ENCODE measurements around the gene UNC93B1.
"Not testable (repeated sequence)": the region's sequence is repeated elsewhere in the genome, so short reads cannot be mapped to it uniquely, and the experiment has no call there.

Gene UNC93B1

GRCh38 chr11:67991347-67992121, 12.4 kb downstream of the UNC93B1 start:
- DNase-seq (ENCODE audit: low spot score): not testable (repeated sequence)

DNA sequence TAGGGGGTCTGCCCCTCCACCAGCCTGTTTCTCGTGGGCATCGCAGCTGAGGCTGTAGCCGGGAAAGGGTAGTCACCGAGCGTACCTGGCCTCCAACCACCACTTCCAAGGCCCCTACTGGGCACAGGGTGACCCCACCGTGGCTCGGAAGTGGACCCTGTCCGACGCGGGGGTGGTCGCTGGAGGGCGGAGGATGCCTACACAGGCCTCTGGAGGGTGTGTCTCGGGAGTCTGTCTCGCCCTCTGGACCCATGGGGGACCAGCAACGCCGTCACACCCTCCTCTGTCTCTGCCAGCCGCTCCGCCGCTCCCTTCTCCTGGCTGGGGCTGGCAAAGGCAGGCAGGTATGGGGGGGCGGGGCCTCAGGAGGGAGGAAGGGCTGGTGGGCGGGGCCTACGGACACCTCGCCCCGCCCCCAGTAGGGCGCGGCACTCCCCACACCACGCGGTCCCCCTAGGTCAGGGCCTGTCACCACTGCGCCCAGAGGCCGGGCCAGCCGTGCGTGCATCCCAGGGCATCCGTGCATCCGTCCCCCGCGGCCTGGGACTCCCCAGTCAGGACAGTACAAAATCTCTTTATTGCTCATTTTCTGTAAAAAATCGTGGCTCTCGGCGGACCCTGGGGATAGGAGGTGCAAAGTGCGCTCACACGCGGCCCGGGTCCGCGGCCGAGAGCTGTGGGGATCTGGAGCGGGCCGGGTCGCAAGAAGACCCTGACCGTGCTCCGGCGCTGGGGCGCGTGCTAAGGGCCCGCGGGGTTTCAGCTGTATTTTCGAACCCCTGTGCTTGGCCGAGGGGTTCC, 13.2 kb downstream of the UNC93B1 start:
- DNase-seq (ENCODE audit: low spot score): not testable (repeated sequence)

GRCh38 chr11:67985302-67985701, 18.6 kb downstream of the UNC93B1 start:
- DNase-seq (ENCODE audit: low spot score): not testable (repeated sequence)

- DNase-seq (ENCODE audit: low spot score): no peak
Measured at GRCh38 chr11:67983951-67984350, 19.9 kb downstream of the UNC93B1 start.

DNA sequence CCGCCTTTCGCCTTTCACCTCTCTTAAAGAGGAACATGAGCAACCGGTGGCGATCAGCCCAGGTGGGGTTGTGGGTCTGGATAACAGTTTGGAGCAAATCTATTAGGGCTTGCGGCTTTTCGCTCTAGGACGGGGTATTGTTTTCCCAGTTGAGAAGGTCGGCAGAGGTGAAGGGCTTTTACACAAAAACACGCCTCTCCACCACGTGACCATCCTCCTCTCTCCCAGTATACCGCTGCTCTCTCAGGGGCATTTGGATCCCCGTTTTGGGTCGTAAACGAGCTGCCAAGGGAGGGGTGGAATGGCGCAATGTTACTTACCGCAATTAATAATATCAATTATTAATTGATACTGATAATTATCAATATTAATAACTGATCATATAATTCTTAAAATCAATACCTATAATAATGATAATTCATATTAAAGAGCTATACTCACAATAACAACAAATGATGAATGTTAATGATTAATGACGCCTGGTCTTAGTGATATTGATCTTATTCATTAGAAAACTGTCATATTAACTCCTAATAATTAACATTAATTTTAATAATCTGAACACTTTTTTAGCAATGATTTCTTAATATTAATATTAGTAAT, 21.5 kb downstream of the UNC93B1 start:
- DNase-seq (ENCODE audit: low spot score): not testable (repeated sequence)

DNA sequence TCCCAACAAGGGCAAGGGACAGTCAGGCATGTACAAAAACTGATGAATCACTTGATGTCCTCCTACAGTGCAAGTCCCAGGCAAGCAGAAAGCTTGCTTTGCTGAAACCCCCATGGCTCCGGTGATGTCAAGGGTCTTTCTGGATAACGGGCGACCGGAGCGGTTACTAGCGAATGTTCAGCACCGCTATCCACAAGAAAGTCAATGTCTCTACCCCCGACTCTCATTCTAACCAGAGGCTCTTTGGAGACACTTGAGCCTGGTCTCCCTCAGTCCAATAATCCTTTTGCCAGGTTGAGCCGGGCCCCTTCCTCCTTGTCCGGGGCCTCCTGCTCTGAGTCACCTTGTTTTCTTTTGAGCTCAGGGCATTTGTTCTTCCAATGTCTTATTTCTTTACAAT, 22.7 kb downstream of the UNC93B1 start:
- not testable (repeated sequence) for DNase-seq (ENCODE audit: low spot score)

- not testable (repeated sequence) for DNase-seq (ENCODE audit: low spot score)
Measured at GRCh38 chr11:67978766-67979418, 25.0 kb downstream of the UNC93B1 start.

- DNase-seq (ENCODE audit: low spot score): not testable (repeated sequence)
Measured at GRCh38 chr11:67974746-67975145, 29.2 kb downstream of the UNC93B1 start.

- DNase-seq (ENCODE audit: low spot score): not testable (repeated sequence)
Measured at GRCh38 chr11:67965830-67966348, 38.0 kb downstream of the UNC93B1 start.

DNA sequence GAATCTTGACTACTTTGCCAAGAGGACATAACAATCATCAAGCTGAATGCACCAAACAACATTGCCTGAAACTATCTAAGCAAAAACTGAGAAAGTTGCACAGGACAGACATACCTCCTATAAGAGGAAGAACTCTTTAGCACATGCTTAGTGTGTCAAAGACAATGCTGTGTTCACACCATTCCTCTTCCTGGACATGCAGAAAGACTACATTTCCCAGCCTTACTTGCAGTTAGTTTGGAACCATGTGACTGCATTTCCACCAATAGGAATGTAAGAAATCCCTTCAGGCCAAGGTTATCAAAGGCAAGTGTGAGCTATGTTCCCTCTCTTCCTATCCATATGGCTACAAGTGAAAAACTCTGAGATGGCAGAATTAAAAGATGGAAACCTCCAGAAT, 39.2 kb downstream of the UNC93B1 start:
- DNase-seq (ENCODE audit: low spot score): not testable (repeated sequence)

DNA sequence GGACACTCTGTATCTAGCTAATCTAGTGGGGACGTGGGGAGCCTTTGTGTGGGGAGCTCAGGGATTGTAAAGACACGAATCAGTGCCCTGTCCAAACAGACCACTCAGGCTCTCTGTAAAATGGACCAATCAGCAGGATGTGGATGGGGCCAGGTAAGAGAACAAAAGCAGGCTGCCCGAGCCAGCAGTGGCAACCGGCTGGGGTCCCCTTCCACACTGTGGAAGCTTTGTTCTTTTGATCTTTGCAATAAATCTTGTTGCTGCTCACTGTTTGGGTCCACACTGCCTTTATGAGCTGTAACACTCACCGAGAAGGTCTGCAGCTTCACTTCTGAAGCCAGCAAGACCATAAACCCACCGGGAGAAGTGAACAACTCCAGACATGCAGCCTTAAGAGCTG, 40.0 kb downstream of the UNC93B1 start:
- DNase-seq (ENCODE audit: low spot score): not testable (repeated sequence)

GRCh38 chr11:67963217-67963616, 40.7 kb downstream of the UNC93B1 start:
- not testable (repeated sequence) for DNase-seq (ENCODE audit: low spot score)

- DNase-seq (ENCODE audit: low spot score): not testable (repeated sequence)
Measured at GRCh38 chr11:67956236-67956635, 47.7 kb downstream of the UNC93B1 start.

- peak; percentile 36 for DNase-seq (ENCODE audit: low spot score)
Measured at GRCh38 chr11:67955461-67956007, 48.4 kb downstream of the UNC93B1 start.

DNA sequence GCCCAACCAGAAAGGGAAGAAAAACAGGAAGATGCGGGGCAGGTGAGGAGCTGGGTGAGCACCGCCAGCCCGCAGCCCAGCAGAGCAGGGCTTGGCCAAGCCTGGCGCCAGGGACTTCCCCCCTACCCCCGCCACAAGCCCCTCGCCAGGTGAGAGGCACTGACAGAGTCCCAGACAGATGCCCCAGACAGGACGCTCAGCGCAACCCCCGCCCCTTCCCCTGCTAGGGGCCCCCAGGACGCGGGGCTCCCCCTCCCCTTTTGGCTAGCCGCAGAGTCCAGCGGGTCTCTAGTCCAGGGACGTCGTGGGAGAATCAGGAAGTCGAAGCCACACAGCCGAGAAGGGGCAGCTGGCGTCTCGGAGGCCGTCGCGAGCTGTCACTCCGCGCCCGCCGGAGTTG, 48.9 kb downstream of the UNC93B1 start:
- not testable (repeated sequence) for DNase-seq (ENCODE audit: low spot score)

GRCh38 chr11:67954251-67954650, 49.6 kb downstream of the UNC93B1 start:
- not testable (repeated sequence) for DNase-seq (ENCODE audit: low spot score)

GRCh38 chr11:67950705-67951104, 53.2 kb downstream of the UNC93B1 start:
- not testable (repeated sequence) for DNase-seq (ENCODE audit: low spot score)

- not testable (repeated sequence) for DNase-seq (ENCODE audit: low spot score)
Measured at GRCh38 chr11:67947785-67948184, 56.1 kb downstream of the UNC93B1 start.

- not testable (repeated sequence) for DNase-seq (ENCODE audit: low spot score)
Measured at GRCh38 chr11:67946403-67946802, 57.5 kb downstream of the UNC93B1 start.

GRCh38 chr11:67943406-67943805, 60.5 kb downstream of the UNC93B1 start:
- not testable (repeated sequence) for DNase-seq (ENCODE audit: low spot score)
